IPS DF 4.7 (cell line): ENCODE data around the gene ARL14.

Experiments used
- DNase-seq: peaks from one replicate; pipeline ENCODE4 v3.0.0-alpha.2; 2013; ENCODE audit warnings: low spot score; ENCODE audit errors: extremely low read depth

ARL14 gene

DNA sequence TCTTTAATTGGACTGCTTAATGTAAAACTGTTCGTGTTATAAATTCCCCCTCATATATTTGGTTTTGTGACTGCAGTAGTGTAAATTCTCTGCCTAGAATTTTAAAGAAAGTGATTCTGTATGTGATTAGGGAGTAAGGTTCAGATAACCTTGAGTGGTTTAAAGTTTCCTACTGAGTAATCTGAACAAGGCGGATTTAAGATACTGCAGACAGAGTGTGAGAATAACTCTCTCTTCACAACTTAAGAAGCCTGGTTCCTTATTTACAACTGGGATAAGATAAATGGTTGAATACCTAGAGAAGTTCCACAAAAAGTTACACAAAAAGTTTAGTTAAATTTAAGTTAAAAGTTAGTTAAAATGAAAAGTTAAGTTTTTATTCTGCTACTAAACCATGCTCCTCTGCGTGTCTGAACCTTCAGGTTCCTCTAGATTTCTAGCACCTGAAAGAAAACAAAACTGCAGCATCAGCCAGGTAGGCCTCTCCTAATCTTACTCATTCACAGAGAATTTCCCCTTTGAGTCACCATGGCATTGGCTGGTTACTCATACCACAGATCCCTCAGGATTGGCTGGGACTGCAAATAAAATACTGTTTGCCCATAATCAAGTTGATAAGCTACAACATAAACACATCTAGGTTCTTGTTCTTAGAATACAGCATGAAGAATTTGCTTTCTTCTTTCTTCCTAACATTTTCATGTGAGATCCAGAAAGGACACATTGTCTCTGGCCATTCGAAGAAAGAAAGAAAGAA, at the start of gene ARL14:
Gene ARL14, plus strand, starts transcription at position 614 of the 757 bp plus-strand sequence. CDS start 187 bp downstream, outside the sequence.
- DNase-seq = no peak

DNA sequence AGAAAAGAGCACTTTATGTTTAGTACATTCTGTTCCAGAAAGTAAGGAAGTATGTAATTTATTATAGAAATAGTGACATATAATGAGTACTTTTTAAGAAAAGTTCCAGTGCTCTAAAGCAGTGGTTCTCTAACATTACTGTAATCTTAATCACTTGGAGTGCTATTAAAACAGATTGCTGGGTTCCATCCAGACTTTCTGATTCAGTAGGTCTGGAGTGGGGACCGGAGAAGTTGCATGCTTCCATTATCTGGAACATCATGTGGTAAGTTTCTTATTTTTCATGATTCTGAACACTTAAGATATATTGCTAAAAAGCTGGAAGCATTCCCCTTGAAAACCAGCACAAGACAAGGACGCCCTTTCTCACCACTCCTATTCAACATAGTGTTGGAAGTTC, 47.5 kb upstream of the ARL14 start:
- no peak for DNase-seq

DNA sequence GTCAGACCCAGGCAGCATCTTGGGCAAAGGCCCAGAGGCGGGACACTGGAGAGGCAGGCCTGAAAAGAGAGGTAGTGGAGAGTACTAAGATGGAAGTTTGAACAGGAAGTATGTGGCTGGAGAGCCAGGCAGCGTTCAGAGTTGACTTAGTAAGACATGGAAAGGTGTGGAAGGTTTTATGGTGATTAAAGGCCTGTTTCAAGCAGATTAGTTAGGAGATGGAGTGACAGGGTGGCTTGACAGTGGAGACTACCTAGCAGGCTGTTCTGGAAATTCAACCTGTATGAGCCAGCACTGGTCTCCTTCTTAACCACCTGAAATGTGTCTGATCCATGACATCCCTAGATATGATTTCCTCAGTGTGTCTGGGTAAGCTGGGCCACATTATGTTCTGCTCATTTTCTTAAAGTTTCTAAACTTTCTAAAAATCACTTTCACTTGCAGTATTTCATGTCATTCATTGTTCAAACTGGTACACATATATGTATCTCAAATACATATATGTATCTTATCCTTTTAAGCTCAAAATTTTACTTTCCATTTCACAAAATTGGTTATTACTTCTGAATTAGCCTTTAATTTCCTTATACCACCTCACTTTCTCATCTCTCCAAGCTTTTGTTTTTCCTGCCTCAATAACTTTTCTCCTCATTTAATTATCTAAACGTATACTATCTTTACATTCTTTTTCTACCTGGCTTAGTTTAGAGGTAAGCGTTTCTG, 43.4 kb upstream of the ARL14 start:
- DNase-seq = no peak

DNA sequence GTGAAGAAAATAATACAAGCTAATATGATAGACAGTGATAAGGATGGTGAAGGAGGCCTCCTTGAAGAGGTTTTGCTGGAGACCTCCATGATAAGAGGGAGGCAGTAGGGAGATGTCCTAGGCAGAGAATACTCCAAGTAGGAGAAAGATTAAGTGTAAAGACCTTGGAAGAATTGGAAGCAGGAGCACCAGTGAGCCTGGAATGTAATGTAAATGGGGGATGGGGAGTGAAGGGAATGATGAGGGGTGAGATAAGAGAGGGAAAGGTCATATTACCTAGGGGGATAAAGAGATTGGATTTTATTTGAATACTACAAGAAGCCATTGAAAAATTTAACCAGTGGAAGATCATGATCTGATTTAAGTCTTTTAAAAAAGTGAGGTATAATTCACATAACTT, 41.7 kb upstream of the ARL14 start:
- DNase-seq = no peak

DNA sequence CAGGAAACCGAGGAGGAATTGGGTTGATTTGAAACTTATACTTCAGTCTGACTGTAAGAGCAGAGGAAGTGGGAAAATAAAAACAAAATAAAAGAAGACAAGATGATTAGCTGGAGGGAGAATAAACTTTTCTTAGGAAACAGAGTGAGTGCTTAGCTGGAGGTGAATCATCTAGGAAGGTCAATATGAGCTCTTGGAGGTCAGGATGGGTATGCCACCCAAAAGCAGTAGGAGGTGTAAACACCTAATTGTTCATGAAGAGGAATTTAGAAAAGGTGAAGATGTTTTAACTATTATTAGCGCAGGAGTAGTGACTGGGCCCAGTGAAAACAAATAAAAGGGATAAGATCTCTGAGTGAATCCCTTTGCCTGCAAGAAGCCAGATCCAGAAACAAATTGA, 39.9 kb upstream of the ARL14 start:
- no peak for DNase-seq

DNA sequence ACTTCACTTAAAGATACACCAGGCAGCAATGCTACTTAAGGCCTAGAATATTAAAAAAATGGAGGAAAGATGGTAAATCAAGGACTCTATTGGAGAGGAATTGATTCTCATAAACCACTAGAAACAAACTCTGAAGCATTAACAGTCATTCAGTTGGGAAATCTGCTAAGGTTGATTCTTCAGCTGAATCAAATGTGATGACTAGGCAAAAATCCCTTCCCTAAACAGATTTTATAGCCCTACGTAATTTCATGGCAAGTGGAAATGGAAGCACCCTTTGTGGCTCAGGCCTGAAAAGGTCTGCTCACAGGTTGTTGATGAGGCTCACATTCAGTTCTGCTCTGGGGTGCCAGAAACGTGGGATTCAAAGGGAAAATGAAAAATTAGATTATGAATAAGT, 38.8 kb upstream of the ARL14 start:
- DNase-seq = no peak

DNA sequence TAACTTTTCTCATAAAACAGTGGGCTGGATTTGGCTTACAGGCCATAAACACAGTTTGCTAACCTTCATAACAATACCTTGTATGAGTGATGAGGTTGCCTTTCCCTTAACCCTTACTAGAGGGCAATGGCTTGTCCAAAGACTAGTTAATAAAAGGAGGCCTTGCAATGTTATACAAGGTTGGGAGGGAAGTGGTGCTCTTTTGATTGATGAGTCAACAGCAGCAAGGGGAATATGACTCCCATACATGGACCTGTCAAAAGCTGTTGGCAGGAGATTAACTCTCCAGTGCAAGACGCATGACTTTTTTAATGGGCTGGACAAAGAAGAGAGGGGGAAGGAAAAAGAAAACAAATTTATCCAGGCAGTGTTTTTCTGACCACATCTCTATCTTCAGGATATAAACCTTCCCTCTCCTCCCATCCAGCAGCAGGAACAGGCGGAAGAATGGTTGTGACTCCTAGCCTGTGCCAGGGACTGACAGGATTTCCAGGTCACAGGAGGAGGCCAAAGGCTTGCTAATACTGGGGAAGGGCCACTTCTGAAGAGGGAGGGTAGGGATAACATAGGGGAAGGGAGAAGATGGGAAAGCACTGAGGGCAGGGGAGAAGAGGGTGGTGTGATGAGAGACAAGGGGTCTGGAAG, 35.2 kb upstream of the ARL14 start:
- DNase-seq = no peak

DNA sequence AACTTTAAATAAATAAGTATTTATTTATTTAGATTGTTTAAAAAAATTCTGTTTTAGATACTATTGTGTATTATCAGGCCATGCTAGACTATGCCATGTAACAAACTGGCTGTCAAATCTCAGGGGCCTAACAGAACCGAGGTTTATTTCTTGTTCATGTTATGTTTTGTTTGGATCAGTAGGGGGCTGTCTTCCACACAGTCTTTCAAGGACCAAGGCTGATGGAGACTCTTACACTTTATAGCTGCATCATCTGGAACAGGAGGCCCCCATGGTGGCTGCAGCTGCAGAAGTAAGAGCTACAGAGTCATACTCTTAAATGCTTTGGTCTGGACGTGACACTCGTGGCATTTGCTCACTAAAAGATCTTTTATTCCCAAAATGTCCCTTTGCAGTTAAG, 33.0 kb upstream of the ARL14 start:
- no peak for DNase-seq

DNA sequence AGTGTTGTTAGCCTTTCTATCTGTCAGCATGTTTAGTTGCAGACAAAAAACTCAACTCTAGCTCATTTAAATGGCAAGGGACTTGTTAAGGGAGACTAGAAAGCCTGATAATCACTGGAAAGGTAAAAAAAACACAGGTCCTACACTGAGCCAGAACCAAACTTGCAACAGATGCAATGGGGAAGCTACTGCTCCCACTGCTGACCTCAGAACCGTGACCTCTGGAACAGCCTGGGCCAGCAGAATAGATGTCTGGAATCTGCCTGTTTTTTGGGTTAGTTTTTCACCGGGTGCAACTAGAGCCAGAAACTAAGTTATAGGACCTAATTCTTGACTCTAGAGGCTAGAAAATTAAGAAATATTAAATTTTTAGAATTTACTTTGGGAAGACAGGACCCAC, 32.5 kb upstream of the ARL14 start:
- no peak for DNase-seq

DNA sequence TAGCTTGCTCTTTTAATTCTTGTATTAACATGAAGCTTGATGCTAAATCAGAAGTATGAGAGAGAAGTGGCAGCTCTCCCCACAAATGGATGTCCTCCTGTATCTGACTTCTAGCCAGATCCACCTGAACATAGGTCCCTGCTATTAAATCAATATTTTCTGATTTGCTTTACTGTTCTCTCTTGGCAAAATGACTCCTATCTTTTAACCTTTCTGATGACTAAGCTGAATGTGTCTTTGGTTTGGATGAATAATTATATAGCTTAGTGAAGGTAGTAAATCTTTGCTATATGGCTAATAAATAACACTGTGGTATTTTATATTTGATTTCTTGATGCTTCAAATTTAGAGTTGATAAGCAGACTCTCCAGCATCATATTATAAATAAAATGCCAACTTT, 28.3 kb upstream of the ARL14 start:
- DNase-seq = no peak

DNA sequence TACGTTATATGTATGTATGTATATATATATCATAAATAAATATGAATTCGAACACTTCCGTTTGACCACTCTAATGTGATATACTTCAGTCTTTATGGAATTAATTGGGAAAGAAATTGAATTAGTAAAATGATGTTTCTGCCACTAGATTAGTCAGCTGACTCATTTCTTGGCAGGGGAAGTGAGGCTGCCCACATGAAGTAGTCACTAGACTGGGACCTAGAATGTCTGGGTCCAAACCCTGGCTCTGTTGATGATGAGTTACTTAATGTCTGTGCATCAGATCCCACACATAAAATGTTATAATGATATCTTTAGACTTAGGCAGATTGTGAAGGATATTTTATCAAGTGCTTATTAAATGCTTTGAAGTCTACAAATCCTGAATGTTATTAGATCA, 27.4 kb upstream of the ARL14 start:
- no peak for DNase-seq

DNA sequence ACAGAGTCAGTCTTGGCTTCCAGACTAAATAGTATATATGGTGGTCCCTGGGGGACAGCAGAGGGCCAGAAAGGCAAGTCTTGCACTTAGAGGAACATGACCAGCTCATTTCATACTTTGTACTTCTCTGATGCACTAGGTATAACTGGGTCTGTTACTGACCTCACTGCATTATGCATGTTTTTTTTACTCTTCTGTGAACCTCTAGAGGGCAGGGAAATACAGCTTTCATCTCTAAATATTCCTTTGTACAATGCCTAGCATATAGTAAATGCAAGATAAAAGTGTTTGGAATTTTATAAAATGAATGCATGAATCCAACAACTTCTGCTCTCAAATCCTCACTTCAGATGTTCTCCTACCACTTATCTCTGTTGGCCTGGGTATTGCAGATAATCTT, 23.4 kb upstream of the ARL14 start:
- no peak for DNase-seq

DNA sequence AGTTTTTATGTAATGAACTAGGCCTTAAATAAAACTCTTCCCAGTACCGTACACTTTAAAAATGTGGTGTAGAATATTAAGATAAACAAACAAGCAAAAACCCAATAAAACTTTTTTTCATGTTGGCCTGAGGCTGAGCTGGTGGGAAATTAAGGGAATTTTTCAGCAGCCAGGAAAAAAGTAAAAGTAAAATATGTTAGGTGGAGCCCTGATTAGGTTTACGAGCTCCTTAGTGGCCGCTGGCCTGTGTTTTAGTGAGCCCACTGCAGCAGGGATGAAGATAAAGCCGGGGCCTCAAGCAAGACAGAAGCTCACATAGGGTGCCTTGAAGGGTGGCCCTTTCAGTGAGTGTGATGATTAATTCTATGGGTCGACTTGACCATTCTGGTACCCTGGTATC, 16.1 kb upstream of the ARL14 start:
- DNase-seq = no peak

DNA sequence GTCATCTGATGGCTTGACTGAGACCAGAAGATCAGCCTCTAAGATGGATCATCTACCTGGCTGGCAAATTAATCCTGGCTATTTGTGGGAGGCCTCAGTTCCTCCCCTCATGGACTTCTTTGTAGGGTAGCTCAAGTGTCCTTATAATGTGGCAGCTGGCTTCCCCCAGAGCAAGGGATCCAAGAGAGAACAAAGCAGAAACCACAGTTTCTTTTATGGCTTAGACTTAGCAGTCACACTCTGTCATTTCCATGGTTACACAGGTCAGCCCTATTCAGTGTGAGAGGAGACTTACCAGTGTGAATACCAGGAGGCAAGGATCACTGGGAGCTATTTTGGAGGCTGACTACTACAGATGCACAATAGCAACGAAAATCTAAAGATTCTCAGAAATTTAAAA, 15.3 kb upstream of the ARL14 start:
- DNase-seq = no peak

DNA sequence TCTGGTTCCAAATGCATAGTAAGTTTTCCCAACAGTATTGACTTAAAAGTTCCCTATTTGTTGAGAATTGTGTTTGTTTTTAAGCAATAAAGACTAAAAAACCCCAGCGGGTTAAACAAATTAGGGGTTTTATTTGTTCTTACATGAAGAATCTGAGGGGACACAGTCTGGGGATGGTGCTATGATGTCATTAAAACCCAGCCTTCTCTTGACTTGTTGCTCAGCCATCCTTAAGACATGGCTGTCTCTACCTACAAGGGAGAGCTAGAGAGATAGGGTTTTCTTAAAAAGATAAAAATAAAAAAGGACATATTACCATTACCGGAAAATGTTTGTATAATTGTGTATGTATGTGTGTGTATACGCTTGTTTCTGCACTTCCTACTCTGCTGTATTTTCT, 11.7 kb upstream of the ARL14 start:
- DNase-seq = no peak

DNA sequence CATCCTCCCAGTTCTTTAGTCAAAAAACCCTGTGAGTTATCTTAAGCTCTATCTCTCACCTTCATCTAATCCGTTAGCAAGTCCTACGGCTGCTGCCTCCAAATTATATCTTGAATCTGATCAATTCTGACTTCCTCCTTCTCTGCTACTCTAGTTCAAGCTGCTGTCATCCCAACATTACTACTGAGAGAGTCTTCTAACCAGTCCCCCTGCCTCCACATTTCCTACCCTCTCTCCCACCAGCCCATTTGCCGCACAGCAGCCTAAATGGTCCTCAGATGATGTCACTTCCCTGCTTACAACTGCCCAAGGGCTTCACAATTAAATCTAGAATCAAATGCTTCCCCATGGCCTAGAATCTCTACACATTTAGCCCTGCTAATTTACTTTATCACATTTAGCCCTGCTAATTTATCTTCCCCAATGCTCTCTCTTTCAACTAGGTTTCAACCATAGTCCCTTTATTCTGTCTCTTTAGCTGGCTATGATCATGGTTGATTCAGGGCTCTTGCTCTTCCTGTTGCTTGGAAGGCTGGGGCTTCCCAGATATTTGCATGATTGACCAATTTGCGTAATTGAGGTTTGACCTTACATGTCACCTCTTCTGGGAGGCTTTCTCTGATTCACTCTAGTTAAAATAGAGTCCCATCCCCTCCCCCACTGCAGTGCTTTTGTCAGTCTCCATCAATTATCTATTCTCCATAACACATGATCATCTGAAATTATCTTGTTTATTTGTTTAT, 11.0 kb upstream of the ARL14 start:
- no peak for DNase-seq

DNA sequence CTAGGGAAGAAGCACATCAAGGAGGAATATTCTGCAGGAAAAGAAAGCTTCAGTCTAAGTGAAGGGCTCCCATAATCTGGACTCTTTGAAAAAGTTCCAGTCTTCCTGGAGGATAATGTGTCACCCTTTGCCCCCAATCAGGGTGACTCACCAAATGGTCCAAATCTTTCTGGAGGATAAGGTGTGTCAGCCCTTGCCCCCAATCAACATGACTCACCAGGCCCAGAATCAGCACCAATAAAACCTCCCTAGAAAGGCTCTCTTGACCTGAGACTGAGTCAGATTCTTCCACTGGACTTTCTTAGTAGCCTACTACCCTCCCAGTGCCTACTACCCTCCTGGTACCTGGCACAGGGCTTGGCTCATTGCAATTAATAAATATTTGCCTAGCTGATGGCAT, 9.5 kb upstream of the ARL14 start:
- no peak for DNase-seq

DNA sequence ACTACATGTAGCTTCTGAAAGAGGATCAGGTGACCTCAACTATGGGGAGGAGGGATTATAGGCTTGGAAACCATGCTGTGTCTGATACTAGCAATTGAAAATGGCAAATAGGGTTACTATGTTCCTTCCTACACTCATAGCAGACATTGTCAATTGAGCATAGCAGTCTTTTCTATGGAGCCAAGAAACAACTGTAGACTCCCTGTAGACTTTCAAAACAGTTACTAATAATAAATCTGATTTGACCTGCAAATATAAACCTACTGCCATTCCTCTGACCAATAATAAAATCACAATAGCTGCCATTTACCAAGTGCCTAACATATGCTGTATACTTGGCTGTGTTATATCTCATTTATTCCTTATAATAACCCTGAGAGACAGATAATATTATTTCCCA, 8.5 kb upstream of the ARL14 start:
- DNase-seq = no peak

DNA sequence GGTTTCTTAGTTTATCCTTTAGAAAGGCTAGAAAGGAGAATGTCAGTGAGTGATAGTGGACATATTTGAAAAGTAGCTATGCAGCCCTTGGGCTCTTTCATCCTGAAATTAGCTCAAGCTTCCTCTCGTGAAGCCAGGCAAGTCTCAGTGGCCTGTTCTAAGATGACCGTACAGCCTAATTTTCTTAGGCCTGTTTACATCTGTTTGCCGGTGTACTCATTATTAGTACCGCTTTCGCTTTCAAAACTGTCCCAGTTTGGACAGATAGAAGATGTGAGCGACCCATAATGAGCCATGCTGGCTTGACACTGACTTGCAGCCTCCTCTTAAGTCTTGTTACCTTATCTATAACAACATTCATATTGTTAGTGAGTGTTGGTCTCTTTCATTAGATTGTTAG, 5.7 kb upstream of the ARL14 start:
- DNase-seq = no peak

DNA sequence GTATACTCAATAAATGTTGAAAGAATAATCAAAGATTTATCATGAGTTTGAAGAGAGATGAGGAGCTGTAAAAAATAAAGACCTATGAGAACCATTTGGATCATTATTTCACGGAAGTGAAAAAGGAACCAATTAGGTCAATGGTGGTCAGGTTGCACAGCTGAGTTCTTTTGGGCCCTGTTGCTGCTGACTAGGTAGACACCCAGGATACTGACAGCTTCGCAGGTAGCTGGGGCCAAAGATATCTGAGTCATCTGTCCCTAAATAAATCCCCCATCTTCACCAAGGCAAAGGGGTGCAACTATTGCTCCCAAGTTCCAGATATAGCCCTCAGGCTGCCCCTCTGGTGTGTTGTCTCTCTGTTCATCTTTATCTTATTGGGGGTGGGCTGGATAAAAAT, 5.0 kb upstream of the ARL14 start:
- no peak for DNase-seq

DNA sequence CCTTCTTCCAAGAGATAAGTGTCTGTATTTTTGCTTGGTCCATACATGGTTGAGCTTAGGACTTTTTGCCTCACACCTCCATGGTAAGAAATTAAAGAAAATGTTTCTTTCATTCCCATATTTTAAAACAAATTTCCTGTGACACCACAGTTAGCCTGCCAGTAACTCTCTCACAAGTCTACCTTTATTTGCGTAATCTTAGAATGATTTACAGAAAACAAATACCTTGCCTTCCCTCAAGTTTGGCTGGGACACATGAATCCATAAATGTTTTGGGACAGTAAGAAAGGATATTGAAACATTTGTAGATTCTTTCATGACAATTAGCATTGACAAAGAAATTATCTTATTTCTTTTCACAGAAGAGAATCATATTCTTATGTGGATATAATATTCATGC, 3.8 kb upstream of the ARL14 start:
- no peak for DNase-seq

DNA sequence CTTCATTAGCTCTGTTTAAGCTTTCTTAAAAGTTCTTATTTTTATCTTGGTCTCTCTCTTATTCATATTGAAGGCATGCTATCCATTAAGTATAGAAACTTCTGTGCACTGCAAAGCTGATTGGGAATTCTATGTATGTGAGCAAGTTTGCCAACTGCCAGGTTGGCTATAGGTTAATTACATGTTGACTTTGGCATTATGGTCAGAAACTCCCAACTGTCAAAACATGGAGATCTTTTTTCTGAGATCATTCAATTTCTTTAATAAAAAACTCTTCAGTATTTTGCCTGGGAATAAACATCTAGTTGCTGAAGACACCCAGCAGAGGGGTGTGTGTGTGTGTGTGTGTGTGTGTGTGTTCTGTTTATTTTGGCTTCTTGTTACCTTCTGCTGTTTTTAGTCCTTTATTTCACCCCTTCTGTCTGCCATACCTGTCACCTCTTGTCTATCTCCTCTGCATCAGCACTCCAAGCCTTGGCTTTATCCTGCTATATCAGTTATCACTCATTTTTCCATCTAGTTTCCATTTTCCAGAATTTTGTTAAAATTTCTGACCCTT, 1.3 kb upstream of the ARL14 start:
- DNase-seq = no peak
